Sigmoid colon (tissue), 4 donors: Measurements from ENCODE around the gene CEACAM5.
A peak's percentile ranks its signal among the peaks of the same experiment; 100 is the strongest.

Source experiments
- EP300 ChIP-seq, 4 donors: sonication (generic); formaldehyde crosslinking; IDR thresholded peaks; one replicate each; pipeline ENCODE4 v1.6.1; 2017; ENCODE audit warnings: antibody characterized with exemption in 4 of 4
- POLR2A ChIP-seq, 2 donors: fragments of 450-650 bp; IDR thresholded peaks; one replicate each; pipeline ENCODE4 v1.6.1; 2016; ENCODE audit warnings: antibody characterized with exemption in 2 of 2, mild to moderate bottlenecking in 2 of 2, moderate library complexity in 2 of 2
- POLR2AphosphoS5 ChIP-seq, 4 donors: sonication (generic); formaldehyde crosslinking; IDR thresholded peaks; one replicate each; pipeline ENCODE4 v1.6.1; 2017; ENCODE audit warnings: antibody characterized with exemption in 4 of 4
- TF ChIP-seq, protein P1 (sequence below), 4 experiments: fragments of 450-650 bp in 3 of 4; fragments of 200-600 bp in 1 of 4; IDR thresholded peaks; one replicate each; pipeline ENCODE4 v1.5.1; 2016 to 2019; ENCODE audit warnings: antibody characterized with exemption in 4 of 4, mild to moderate bottlenecking in 3 of 4, moderate library complexity in 2 of 4

DNA sequence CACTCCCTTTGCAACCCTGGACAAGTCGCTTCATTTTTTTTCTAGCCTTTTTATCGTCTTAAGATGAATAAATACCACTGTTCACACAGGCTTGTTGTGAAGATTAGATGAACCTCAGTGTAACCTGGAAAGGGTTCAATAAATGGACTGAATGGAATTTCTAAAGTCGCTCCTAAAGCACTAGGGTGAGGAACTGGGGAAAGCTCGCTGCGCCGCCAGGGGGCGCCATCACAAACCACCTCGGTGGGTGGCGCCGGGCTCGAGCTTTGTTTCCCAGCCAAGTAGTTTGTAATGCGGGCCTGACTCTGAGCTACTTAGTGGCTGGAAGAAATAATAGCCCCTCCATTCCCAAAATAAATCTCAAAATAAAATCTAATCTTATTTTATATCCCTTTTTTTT is 44.7 kb downstream of the CEACAM5 start:
- TF ChIP-seq, protein P1, sequence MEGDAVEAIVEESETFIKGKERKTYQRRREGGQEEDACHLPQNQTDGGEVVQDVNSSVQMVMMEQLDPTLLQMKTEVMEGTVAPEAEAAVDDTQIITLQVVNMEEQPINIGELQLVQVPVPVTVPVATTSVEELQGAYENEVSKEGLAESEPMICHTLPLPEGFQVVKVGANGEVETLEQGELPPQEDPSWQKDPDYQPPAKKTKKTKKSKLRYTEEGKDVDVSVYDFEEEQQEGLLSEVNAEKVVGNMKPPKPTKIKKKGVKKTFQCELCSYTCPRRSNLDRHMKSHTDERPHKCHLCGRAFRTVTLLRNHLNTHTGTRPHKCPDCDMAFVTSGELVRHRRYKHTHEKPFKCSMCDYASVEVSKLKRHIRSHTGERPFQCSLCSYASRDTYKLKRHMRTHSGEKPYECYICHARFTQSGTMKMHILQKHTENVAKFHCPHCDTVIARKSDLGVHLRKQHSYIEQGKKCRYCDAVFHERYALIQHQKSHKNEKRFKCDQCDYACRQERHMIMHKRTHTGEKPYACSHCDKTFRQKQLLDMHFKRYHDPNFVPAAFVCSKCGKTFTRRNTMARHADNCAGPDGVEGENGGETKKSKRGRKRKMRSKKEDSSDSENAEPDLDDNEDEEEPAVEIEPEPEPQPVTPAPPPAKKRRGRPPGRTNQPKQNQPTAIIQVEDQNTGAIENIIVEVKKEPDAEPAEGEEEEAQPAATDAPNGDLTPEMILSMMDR (IDR thresholded peaks at IDR 0.05): peak in 3 of 4 experiments; percentile 11 to 60 (median 56)
- no peak for TF ChIP-seq EP300 (IDR thresholded peaks at IDR 0.05)
- TF ChIP-seq POLR2A (IDR thresholded peaks at IDR 0.05): no peak
- TF ChIP-seq POLR2AphosphoS5 (IDR thresholded peaks at IDR 0.05): no peak
